Measurements from ENCODE around the gene AEBP2.

The AEBP2 gene

GRCh38 chr12:19528750-19529149 is 89.5 kb downstream of the AEBP2 start:
- no peak for DNase-seq (ENCODE audit: low read depth)
- TF ChIP-seq CTCF (IDR thresholded peaks at IDR 0.05; ENCODE audit: control insufficient read depth, insufficient read depth, low read depth, low read length, missing control alignments) = no peak
- no peak overlapping the region for H3K4me3 ChIP-seq (ENCODE audit: control insufficient read depth, low read depth, low read length)

GRCh38 chr12:19529951-19530636 is 90.8 kb downstream of the AEBP2 start:
- TF ChIP-seq CTCF (IDR thresholded peaks at IDR 0.05; ENCODE audit: control insufficient read depth, insufficient read depth, low read depth, low read length, missing control alignments) = no peak
- no peak for DNase-seq (ENCODE audit: low read depth)

GRCh38 chr12:19530637-19531023 is 91.3 kb downstream of the AEBP2 start:
- H3K4me3 ChIP-seq (ENCODE audit: control insufficient read depth, low read depth, low read length) = no peak overlapping the region
- DNase-seq (ENCODE audit: low read depth) = no peak
- TF ChIP-seq CTCF (IDR thresholded peaks at IDR 0.05; ENCODE audit: control insufficient read depth, insufficient read depth, low read depth, low read length, missing control alignments) = no peak

More at GRCh38 chr12:19529951-19530636, 90.8 kb downstream of the AEBP2 start:
- no peak overlapping the region for H3K4me3 ChIP-seq (ENCODE audit: control insufficient read depth, low read depth, low read length)

- TF ChIP-seq CTCF (IDR thresholded peaks at IDR 0.05; ENCODE audit: control insufficient read depth, insufficient read depth, low read depth, low read length, missing control alignments) = no peak
- H3K4me3 ChIP-seq (ENCODE audit: control insufficient read depth, low read depth, low read length) = no peak overlapping the region
- DNase-seq (ENCODE audit: low read depth) = no peak
These were observed 94.3 kb downstream of the AEBP2 start for GRCh38 chr12:19533567-19533966.

- no peak for DNase-seq (ENCODE audit: low read depth)
- H3K4me3 ChIP-seq (ENCODE audit: control insufficient read depth, low read depth, low read length) = no peak overlapping the region
- no peak for TF ChIP-seq CTCF (IDR thresholded peaks at IDR 0.05; ENCODE audit: control insufficient read depth, insufficient read depth, low read depth, low read length, missing control alignments)
These were observed 99.8 kb downstream of the AEBP2 start for GRCh38 chr12:19539071-19539470.

- no peak for TF ChIP-seq CTCF (IDR thresholded peaks at IDR 0.05; ENCODE audit: control insufficient read depth, insufficient read depth, low read depth, low read length, missing control alignments)
- DNase-seq (ENCODE audit: low read depth) = no peak
- no peak overlapping the region for H3K4me3 ChIP-seq (ENCODE audit: control insufficient read depth, low read depth, low read length)
These were observed 100.5 kb downstream of the AEBP2 start for GRCh38 chr12:19539836-19540235.

All from AG09309 (cell line).